ENCODE data around the gene MEF2B.
A peak's percentile ranks its signal among the peaks of the same experiment; 100 is the strongest.

Gene MEF2B

GRCh38 chr19:19170873-19171672 is 1.0 kb upstream of the MEF2B start:
- Histone ChIP-seq H3K4me2 (ENCODE audit: low read length) (no peak overlapping the region), H3K14ac (ENCODE audit: low read length) (no peak overlapping the region), H4K12ac (ENCODE audit: low read depth, low read length) (no peak overlapping the region), H2BK5ac (ENCODE audit: low read depth, low read length, poor library complexity) (no peak overlapping the region), H3K27ac (ENCODE audit: low read depth, low read length) (no peak overlapping the region), H3K27me3 (ENCODE audit: insufficient read depth, low read length) (no peaks in the 10 kb centered on the region), H3K18ac (ENCODE audit: low read length) (no peak overlapping the region), H2BK120ac (ENCODE audit: insufficient read depth, low read length, poor library complexity) (no peak overlapping the region), H4K8ac (ENCODE audit: low read depth, low read length) (no peak overlapping the region), H3K79me2 (ENCODE audit: control insufficient read depth, insufficient read depth, low read length, poor library complexity) (no peaks in the 10 kb centered on the region), H3K9ac (ENCODE audit: low read length) (no peak overlapping the region), H3K79me1 (ENCODE audit: low read length) (no peaks in the 10 kb centered on the region), H3K4me3 (ENCODE audit: low read depth, low read length) (no peak overlapping the region), H3K23ac (ENCODE audit: low read length) (no peak overlapping the region), H2AFZ (ENCODE audit: insufficient read depth, low read length, poor library complexity) (no peak overlapping the region), H3K9me3 (ENCODE audit: insufficient read depth, low read depth, low read length) (no peaks in the 10 kb centered on the region), H2BK12ac (ENCODE audit: low read length) (no peak overlapping the region), H2AK5ac (ENCODE audit: low read length) (no peak overlapping the region), H3K36me3 (ENCODE audit: control insufficient read depth in 1 of 2, insufficient read depth in 2 of 2, low read length in 2 of 2) (no peaks in the 10 kb centered on the region), H3K4ac (ENCODE audit: low read depth, low read length) (no peak overlapping the region), H4K91ac (ENCODE audit: low read depth, low read length) (no peak overlapping the region), H3K4me1 (ENCODE audit: control insufficient read depth in 1 of 2, insufficient read depth in 2 of 2, low read length in 2 of 2) (peaks cover 0 to 5% of the 10 kb centered on the region in 2 experiments)
- no peak for DNase-seq
- WGBS (ENCODE audit: extremely low coverage, insufficient coverage, insufficient read length) = no CpG with 5 or more reads among the region's 6 CpGs

- no peak overlapping the region for H4K12ac ChIP-seq (ENCODE audit: low read depth, low read length)
- H3K9me3 ChIP-seq (ENCODE audit: insufficient read depth, low read depth, low read length) = no peaks in the 10 kb centered on the region
- H4K91ac ChIP-seq (ENCODE audit: low read depth, low read length) = no peak overlapping the region
- H3K4me1 ChIP-seq (ENCODE audit: control insufficient read depth in 1 of 2, insufficient read depth in 2 of 2, low read length in 2 of 2) = peaks cover 0 to 5% of the 10 kb centered on the region in 2 experiments
- no peak overlapping the region for H2BK120ac ChIP-seq (ENCODE audit: insufficient read depth, low read length, poor library complexity)
- no peak overlapping the region for H2AK5ac ChIP-seq (ENCODE audit: low read length)
- DNase-seq = no peak
- no CpG with 5 or more reads among the region's 9 CpGs for WGBS (ENCODE audit: extremely low coverage, insufficient coverage, insufficient read length)
- H3K14ac ChIP-seq (ENCODE audit: low read length) = no peak overlapping the region
- no peak overlapping the region for H2BK12ac ChIP-seq (ENCODE audit: low read length)
- H3K79me2 ChIP-seq (ENCODE audit: control insufficient read depth, insufficient read depth, low read length, poor library complexity) = no peaks in the 10 kb centered on the region
- no peak overlapping the region for H3K18ac ChIP-seq (ENCODE audit: low read length)
- no peak overlapping the region for H3K27ac ChIP-seq (ENCODE audit: low read depth, low read length)
- peak overlapping the region; percentile 46 for H3K4me2 ChIP-seq (ENCODE audit: low read length)
- H3K23ac ChIP-seq (ENCODE audit: low read length) = no peak overlapping the region
- H4K8ac ChIP-seq (ENCODE audit: low read depth, low read length) = no peak overlapping the region
- H3K36me3 ChIP-seq (ENCODE audit: control insufficient read depth in 1 of 2, insufficient read depth in 2 of 2, low read length in 2 of 2) = no peaks in the 10 kb centered on the region
- no peak overlapping the region for H3K4me3 ChIP-seq (ENCODE audit: low read depth, low read length)
- H3K4ac ChIP-seq (ENCODE audit: low read depth, low read length) = no peak overlapping the region
- H2AFZ ChIP-seq (ENCODE audit: insufficient read depth, low read length, poor library complexity) = no peak overlapping the region
- H2BK5ac ChIP-seq (ENCODE audit: low read depth, low read length, poor library complexity) = no peak overlapping the region
- H3K27me3 ChIP-seq (ENCODE audit: insufficient read depth, low read length) = no peaks in the 10 kb centered on the region
- no peaks in the 10 kb centered on the region for H3K79me1 ChIP-seq (ENCODE audit: low read length)
- no peak overlapping the region for H3K9ac ChIP-seq (ENCODE audit: low read length)
These were observed 619 bp downstream of the MEF2B start for GRCh38 chr19:19169236-19170052.

GRCh38 chr19:19167612-19168011 is 2.5 kb downstream of the MEF2B start:
- Histone ChIP-seq H3K27me3 (ENCODE audit: insufficient read depth, low read length) (no peaks in the 10 kb centered on the region), H3K18ac (ENCODE audit: low read length) (no peak overlapping the region), H3K4me1 (ENCODE audit: control insufficient read depth in 1 of 2, insufficient read depth in 2 of 2, low read length in 2 of 2) (peaks cover 0 to 5% of the 10 kb centered on the region in 2 experiments), H3K9me3 (ENCODE audit: insufficient read depth, low read depth, low read length) (no peaks in the 10 kb centered on the region), H2AFZ (ENCODE audit: insufficient read depth, low read length, poor library complexity) (no peak overlapping the region), H3K14ac (ENCODE audit: low read length) (no peak overlapping the region), H2AK5ac (ENCODE audit: low read length) (no peak overlapping the region), H3K79me2 (ENCODE audit: control insufficient read depth, insufficient read depth, low read length, poor library complexity) (no peaks in the 10 kb centered on the region), H3K79me1 (ENCODE audit: low read length) (no peaks in the 10 kb centered on the region), H4K12ac (ENCODE audit: low read depth, low read length) (no peak overlapping the region), H3K9ac (ENCODE audit: low read length) (no peak overlapping the region), H3K4me3 (ENCODE audit: low read depth, low read length) (no peak overlapping the region), H3K4ac (ENCODE audit: low read depth, low read length) (no peak overlapping the region), H4K8ac (ENCODE audit: low read depth, low read length) (no peak overlapping the region), H2BK120ac (ENCODE audit: insufficient read depth, low read length, poor library complexity) (no peak overlapping the region), H3K36me3 (ENCODE audit: control insufficient read depth in 1 of 2, insufficient read depth in 2 of 2, low read length in 2 of 2) (no peaks in the 10 kb centered on the region), H3K4me2 (ENCODE audit: low read length) (no peak overlapping the region), H2BK5ac (ENCODE audit: low read depth, low read length, poor library complexity) (no peak overlapping the region), H4K91ac (ENCODE audit: low read depth, low read length) (no peak overlapping the region), H3K27ac (ENCODE audit: low read depth, low read length) (no peak overlapping the region), H3K23ac (ENCODE audit: low read length) (no peak overlapping the region), H2BK12ac (ENCODE audit: low read length) (no peak overlapping the region)
- no CpG with 5 or more reads among the region's 3 CpGs for WGBS (ENCODE audit: extremely low coverage, insufficient coverage, insufficient read length)
- DNase-seq = no peak

- no peak overlapping the region for H3K4me3 ChIP-seq (ENCODE audit: low read depth, low read length)
- no peak overlapping the region for H2BK5ac ChIP-seq (ENCODE audit: low read depth, low read length, poor library complexity)
- H3K4ac ChIP-seq (ENCODE audit: low read depth, low read length) = no peak overlapping the region
- no peak overlapping the region for H3K14ac ChIP-seq (ENCODE audit: low read length)
- no peak overlapping the region for H4K8ac ChIP-seq (ENCODE audit: low read depth, low read length)
- no peaks in the 10 kb centered on the region for H3K79me2 ChIP-seq (ENCODE audit: control insufficient read depth, insufficient read depth, low read length, poor library complexity)
- no peak overlapping the region for H3K4me2 ChIP-seq (ENCODE audit: low read length)
- H3K36me3 ChIP-seq (ENCODE audit: control insufficient read depth in 1 of 2, insufficient read depth in 2 of 2, low read length in 2 of 2) = no peaks in the 10 kb centered on the region
- H2AK5ac ChIP-seq (ENCODE audit: low read length) = no peak overlapping the region
- H3K27me3 ChIP-seq (ENCODE audit: insufficient read depth, low read length) = no peaks in the 10 kb centered on the region
- H4K12ac ChIP-seq (ENCODE audit: low read depth, low read length) = no peak overlapping the region
- H2AFZ ChIP-seq (ENCODE audit: insufficient read depth, low read length, poor library complexity) = no peak overlapping the region
- peaks cover 0 to 4% of the 10 kb centered on the region in 2 experiments for H3K4me1 ChIP-seq (ENCODE audit: control insufficient read depth in 1 of 2, insufficient read depth in 2 of 2, low read length in 2 of 2)
- no peaks in the 10 kb centered on the region for H3K9me3 ChIP-seq (ENCODE audit: insufficient read depth, low read depth, low read length)
- no peaks in the 10 kb centered on the region for H3K79me1 ChIP-seq (ENCODE audit: low read length)
- H2BK12ac ChIP-seq (ENCODE audit: low read length) = no peak overlapping the region
- no peak overlapping the region for H3K9ac ChIP-seq (ENCODE audit: low read length)
- no peak overlapping the region for H3K27ac ChIP-seq (ENCODE audit: low read depth, low read length)
- WGBS (ENCODE audit: extremely low coverage, insufficient coverage, insufficient read length) = no CpG with 5 or more reads among the region's 1 CpG
- DNase-seq = no peak
- H2BK120ac ChIP-seq (ENCODE audit: insufficient read depth, low read length, poor library complexity) = no peak overlapping the region
- no peak overlapping the region for H3K23ac ChIP-seq (ENCODE audit: low read length)
- H4K91ac ChIP-seq (ENCODE audit: low read depth, low read length) = no peak overlapping the region
- H3K18ac ChIP-seq (ENCODE audit: low read length) = no peak overlapping the region
These were observed 4.7 kb downstream of the MEF2B start for GRCh38 chr19:19165396-19165795.

All from trophoblast cell (in vitro differentiated cells and primary cell).